ENCODE results near the gene STK32B. TPM values are rescaled to one million over a fixed set of nuclear protein-coding genes. Genes with fewer than 3 reads are reported as not detected.

STK32B gene
- total RNA-seq, 1 donor from 2014 or later: 0.56 TPM

DNA sequence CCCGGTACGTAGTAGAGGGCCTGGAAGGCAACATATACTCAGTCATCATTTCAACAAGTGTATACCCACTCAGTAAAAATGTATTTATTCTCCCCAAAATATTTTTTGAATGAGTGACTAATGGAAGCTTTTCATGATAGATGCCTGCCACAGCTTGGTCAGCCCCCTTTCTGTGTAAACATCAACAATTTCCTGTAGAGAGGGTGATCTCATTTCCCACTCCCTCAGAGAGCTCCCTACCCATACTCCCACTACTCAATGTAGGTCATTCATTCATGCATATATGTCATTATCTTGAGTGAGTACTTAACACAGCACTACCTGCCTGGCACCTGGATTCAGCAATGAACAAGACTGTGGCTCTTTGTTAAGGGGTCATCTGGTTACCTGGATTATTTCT lies 81.9 kb downstream of the STK32B start:
- peaks cover 3% of the 10 kb centered on the region for H3K4me1 Mint-ChIP-seq (ENCODE audit: unreplicated experiment)
- no peaks in the 10 kb centered on the region for H3K27me3 Mint-ChIP-seq (ENCODE audit: unreplicated experiment)
- H3K27ac Mint-ChIP-seq (ENCODE audit: unreplicated experiment): no peak overlapping the region
- no peaks in the 10 kb centered on the region for H3K36me3 Mint-ChIP-seq (ENCODE audit: low read depth, unreplicated experiment)
- no peak for TF ChIP-seq CTCF (IDR thresholded peaks at IDR 0.05; ENCODE audit: unreplicated experiment)
- DNase-seq (ENCODE audit: low spot score): no peak
- H3K9me3 Mint-ChIP-seq (ENCODE audit: unreplicated experiment): no peaks in the 10 kb centered on the region
- H3K4me3 Mint-ChIP-seq (ENCODE audit: unreplicated experiment): no peak overlapping the region

GRCh38 chr4:5133933-5134594 lies 82.8 kb downstream of the STK32B start:
- Mint-ChIP-seq H3K36me3 (ENCODE audit: low read depth, unreplicated experiment) (no peaks in the 10 kb centered on the region), H3K4me1 (ENCODE audit: unreplicated experiment) (peaks cover 3% of the 10 kb centered on the region), H3K27ac (ENCODE audit: unreplicated experiment) (no peak overlapping the region), H3K27me3 (ENCODE audit: unreplicated experiment) (peaks cover 2% of the 10 kb centered on the region), H3K9me3 (ENCODE audit: unreplicated experiment) (no peaks in the 10 kb centered on the region), H3K4me3 (ENCODE audit: unreplicated experiment) (no peak overlapping the region)
- no peak for DNase-seq (ENCODE audit: low spot score)
- no peak for TF ChIP-seq CTCF (IDR thresholded peaks at IDR 0.05; ENCODE audit: unreplicated experiment)

DNA sequence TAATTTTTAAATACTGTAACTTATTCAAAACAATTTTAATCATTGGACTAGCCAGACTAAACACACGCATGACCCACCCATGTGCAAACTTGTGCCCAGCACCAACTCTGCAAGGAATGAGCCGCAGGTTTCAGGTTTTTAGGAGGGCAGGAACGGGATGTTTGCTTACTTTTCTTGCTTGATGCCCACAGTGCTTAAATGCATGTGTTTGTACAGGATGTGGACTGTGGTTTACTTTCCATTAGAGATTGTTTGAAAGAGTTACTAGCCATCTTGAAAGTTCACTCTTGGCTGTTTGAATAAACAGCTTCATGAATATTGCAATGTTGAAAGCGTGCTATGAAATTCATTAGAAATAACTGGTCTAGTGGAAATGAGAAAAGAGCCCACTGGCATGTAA lies 83.3 kb downstream of the STK32B start:
- H3K9me3 Mint-ChIP-seq (ENCODE audit: unreplicated experiment): no peaks in the 10 kb centered on the region
- DNase-seq (ENCODE audit: low spot score): no peak
- peaks cover 3% of the 10 kb centered on the region for H3K4me1 Mint-ChIP-seq (ENCODE audit: unreplicated experiment)
- no peak overlapping the region for H3K4me3 Mint-ChIP-seq (ENCODE audit: unreplicated experiment)
- no peak overlapping the region for H3K27ac Mint-ChIP-seq (ENCODE audit: unreplicated experiment)
- H3K36me3 Mint-ChIP-seq (ENCODE audit: low read depth, unreplicated experiment): no peaks in the 10 kb centered on the region
- TF ChIP-seq CTCF (IDR thresholded peaks at IDR 0.05; ENCODE audit: unreplicated experiment): no peak
- H3K27me3 Mint-ChIP-seq (ENCODE audit: unreplicated experiment): peaks cover 4% of the 10 kb centered on the region

DNA sequence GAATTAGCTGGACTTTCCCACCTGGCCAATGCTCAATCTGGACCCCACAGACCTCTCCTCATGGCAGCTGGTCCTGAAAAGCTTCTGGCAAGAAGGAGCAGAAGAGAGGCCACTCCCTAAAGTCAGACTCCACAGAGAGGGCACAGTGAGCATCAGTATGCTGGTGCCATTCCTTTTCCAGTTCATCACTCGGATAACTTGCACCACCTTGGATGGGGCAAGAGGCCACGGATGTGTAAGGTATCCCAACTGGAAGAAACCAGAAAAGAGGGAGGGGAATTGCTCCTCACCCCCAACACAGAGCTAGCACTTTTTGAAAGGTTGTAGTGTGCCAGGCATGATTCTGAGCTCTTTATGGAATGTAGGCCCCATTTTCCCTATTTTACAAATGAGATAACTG lies 85.9 kb downstream of the STK32B start:
- Mint-ChIP-seq H3K4me3 (ENCODE audit: unreplicated experiment) (no peak overlapping the region), H3K9me3 (ENCODE audit: unreplicated experiment) (no peaks in the 10 kb centered on the region), H3K27ac (ENCODE audit: unreplicated experiment) (no peak overlapping the region), H3K27me3 (ENCODE audit: unreplicated experiment) (peaks cover 4% of the 10 kb centered on the region), H3K4me1 (ENCODE audit: unreplicated experiment) (peaks cover 3% of the 10 kb centered on the region), H3K36me3 (ENCODE audit: low read depth, unreplicated experiment) (no peaks in the 10 kb centered on the region)
- TF ChIP-seq CTCF (IDR thresholded peaks at IDR 0.05; ENCODE audit: unreplicated experiment): no peak
- no peak for DNase-seq (ENCODE audit: low spot score)

DNA sequence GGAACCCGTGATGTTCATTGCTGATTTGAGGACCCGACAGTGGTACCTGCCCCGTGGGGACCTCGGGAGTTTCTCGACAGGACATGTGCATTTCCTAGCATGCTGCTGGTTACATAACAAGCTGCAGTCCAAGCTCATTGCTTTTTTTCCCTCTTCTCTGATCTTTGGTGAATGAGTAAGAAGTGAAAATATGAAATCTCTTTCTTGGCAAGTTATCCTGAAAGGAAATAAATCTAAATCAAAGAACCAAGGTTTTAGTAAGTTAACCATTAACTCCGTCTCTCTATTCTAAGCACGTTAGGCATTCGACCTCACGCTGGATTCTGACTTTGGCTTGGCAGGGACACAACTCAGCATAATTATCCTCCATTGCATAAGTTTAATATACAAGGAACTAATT lies 86.6 kb downstream of the STK32B start:
- no peak for TF ChIP-seq CTCF (IDR thresholded peaks at IDR 0.05; ENCODE audit: unreplicated experiment)
- Mint-ChIP-seq H3K9me3 (ENCODE audit: unreplicated experiment) (no peaks in the 10 kb centered on the region), H3K4me3 (ENCODE audit: unreplicated experiment) (no peak overlapping the region), H3K4me1 (ENCODE audit: unreplicated experiment) (peaks cover 3% of the 10 kb centered on the region), H3K36me3 (ENCODE audit: low read depth, unreplicated experiment) (no peaks in the 10 kb centered on the region), H3K27me3 (ENCODE audit: unreplicated experiment) (peaks cover 4% of the 10 kb centered on the region), H3K27ac (ENCODE audit: unreplicated experiment) (no peak overlapping the region)
- no peak for DNase-seq (ENCODE audit: low spot score)
